ENCODE measurements around the gene ZMIZ1. TPM values are rescaled to one million over a fixed set of nuclear protein-coding genes. Genes with fewer than 3 reads are reported as not detected.
A peak's percentile ranks its signal among the peaks of the same experiment; 100 is the strongest.
"Not testable (repeated sequence)": the region's sequence is repeated elsewhere in the genome, so short reads cannot be mapped to it uniquely, and the experiment has no call there.

ZMIZ1 gene
- total RNA-seq, 1 donor from 2014 or later = 11.5 TPM

DNA sequence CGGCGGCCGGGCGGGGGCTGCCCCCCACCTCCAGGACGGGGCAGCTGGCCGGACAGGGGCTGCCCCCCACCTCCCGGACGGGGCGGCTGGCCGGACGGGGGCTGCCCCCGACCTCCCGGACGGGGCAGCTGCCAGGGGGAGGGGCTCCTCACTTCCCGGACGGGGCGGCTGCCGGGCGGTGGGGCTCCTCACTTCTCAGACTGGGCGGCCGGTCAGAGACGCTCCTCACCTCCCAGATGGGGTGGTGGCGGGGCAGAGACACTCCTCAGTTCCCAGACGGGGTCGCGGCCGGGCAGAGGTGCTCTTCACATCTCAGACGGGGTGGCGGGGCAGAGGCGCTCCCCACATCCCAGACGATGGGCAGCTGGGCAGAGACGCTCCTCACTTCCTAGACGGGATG is 210.3 kb downstream of the ZMIZ1 start:
- Histone ChIP-seq H3K4me1 (ENCODE audit: control insufficient read depth in 3 of 3, insufficient read depth in 3 of 3, low read length in 3 of 3) (peaks cover 18 to 42% (median 31%) of the 10 kb centered on the region in 3 donors), H3K36me3 (ENCODE audit: control insufficient read depth in 3 of 3, insufficient read depth in 3 of 3, low read length in 3 of 3) (peaks cover 15 to 23% (median 16%) of the 10 kb centered on the region in 3 donors)
- not testable (repeated sequence) for H3K9me3 ChIP-seq (ENCODE audit: control insufficient read depth in 3 of 3, low read length in 3 of 3); H3K27me3 ChIP-seq (ENCODE audit: control insufficient read depth in 3 of 3, insufficient read depth in 3 of 3, low read length in 3 of 3); H3K9ac ChIP-seq (ENCODE audit: low read depth in 1 of 3, low read length in 3 of 3); H3K27ac ChIP-seq (ENCODE audit: low read depth, low read length); H3K4me3 ChIP-seq (ENCODE audit: low read length in 3 of 3)

DNA sequence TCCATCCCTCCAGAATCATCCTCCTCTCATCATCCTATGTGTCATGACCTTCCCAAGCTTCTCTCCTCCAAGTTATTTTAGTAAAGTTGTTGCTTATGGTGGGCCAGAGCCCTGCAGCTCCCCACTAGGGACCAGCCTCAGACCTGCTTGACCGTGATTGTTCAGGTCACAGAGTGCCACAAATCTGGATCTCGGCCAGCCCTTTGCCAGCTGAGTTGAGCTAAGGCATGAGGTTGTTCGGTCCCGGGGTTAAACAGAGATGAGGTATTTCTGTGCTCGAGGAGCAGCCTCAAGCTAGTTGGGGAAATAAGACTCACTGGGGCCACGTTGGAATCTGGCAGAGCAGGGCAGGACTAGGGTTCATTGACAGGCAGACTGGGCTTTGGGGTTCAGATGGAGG is 212.2 kb downstream of the ZMIZ1 start:
- Histone ChIP-seq H3K9ac (ENCODE audit: low read depth in 1 of 3, low read length in 3 of 3) (peak overlapping the region in 1 of 3 donors; percentile 45), H3K27me3 (ENCODE audit: control insufficient read depth in 3 of 3, insufficient read depth in 3 of 3, low read length in 3 of 3) (no peaks in the 10 kb centered on the region), H3K9me3 (ENCODE audit: control insufficient read depth in 3 of 3, low read length in 3 of 3) (no peaks in the 10 kb centered on the region), H3K4me1 (ENCODE audit: control insufficient read depth in 3 of 3, insufficient read depth in 3 of 3, low read length in 3 of 3) (peaks cover 13 to 31% (median 21%) of the 10 kb centered on the region in 3 donors), H3K4me3 (ENCODE audit: low read length in 3 of 3) (no peak overlapping the region), H3K27ac (ENCODE audit: low read depth, low read length) (no peak overlapping the region), H3K36me3 (ENCODE audit: control insufficient read depth in 3 of 3, insufficient read depth in 3 of 3, low read length in 3 of 3) (peaks cover 16 to 28% (median 22%) of the 10 kb centered on the region in 3 donors)

DNA sequence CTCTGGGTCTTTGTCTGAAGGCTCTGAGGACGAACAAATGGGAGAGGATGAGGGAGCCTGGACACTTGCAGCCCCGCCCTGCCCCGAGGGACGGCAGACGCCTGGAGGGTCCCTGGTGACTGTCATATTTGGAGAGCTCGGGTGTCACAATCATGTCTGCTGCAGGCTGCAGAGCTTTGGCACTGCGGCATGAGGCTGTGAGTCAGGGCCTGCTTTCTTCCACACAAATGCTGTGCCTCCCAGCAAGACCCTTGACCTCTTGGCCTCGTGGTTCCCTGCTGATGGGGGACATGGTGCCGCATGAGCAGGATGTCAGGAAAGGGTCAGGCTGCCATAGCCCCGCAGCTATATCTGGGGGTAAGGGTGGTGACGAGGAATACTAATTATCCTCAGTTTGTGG is 213.6 kb downstream of the ZMIZ1 start:
- Histone ChIP-seq H3K4me3 (ENCODE audit: low read length in 3 of 3) (no peak overlapping the region), H3K27ac (ENCODE audit: low read depth, low read length) (no peak overlapping the region), H3K9me3 (ENCODE audit: control insufficient read depth in 3 of 3, low read length in 3 of 3) (no peaks in the 10 kb centered on the region), H3K9ac (ENCODE audit: low read depth in 1 of 3, low read length in 3 of 3) (no peak overlapping the region), H3K36me3 (ENCODE audit: control insufficient read depth in 3 of 3, insufficient read depth in 3 of 3, low read length in 3 of 3) (peaks cover 13 to 22% (median 16%) of the 10 kb centered on the region in 3 donors), H3K27me3 (ENCODE audit: control insufficient read depth in 3 of 3, insufficient read depth in 3 of 3, low read length in 3 of 3) (no peaks in the 10 kb centered on the region), H3K4me1 (ENCODE audit: control insufficient read depth in 3 of 3, insufficient read depth in 3 of 3, low read length in 3 of 3) (peaks cover 25 to 30% (median 26%) of the 10 kb centered on the region in 3 donors)

DNA sequence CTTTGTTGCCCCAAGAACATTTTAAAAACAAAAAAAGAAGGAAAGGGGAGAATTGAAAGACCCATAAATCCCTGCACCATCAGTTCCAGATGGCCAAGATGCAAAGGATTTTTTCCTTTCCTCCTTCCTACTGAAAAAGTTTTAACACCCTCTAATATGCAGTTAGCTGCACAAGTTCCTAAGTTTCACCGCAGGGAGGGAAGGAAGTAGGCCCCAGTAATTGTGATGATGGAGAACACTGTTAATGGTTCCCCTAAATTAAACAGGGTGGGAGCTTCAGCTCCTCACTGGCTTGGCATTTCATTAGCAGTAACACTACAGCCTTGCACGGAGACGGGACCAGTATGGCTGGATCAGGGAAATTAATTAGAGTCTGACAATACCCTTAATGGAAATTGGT is 214.8 kb downstream of the ZMIZ1 start:
- Histone ChIP-seq H3K4me1 (ENCODE audit: control insufficient read depth in 3 of 3, insufficient read depth in 3 of 3, low read length in 3 of 3) (peaks cover 23 to 25% (median 24%) of the 10 kb centered on the region in 3 donors), H3K36me3 (ENCODE audit: control insufficient read depth in 3 of 3, insufficient read depth in 3 of 3, low read length in 3 of 3) (peaks cover 11 to 16% (median 12%) of the 10 kb centered on the region in 3 donors), H3K27ac (ENCODE audit: low read depth, low read length) (no peak overlapping the region)

DNA sequence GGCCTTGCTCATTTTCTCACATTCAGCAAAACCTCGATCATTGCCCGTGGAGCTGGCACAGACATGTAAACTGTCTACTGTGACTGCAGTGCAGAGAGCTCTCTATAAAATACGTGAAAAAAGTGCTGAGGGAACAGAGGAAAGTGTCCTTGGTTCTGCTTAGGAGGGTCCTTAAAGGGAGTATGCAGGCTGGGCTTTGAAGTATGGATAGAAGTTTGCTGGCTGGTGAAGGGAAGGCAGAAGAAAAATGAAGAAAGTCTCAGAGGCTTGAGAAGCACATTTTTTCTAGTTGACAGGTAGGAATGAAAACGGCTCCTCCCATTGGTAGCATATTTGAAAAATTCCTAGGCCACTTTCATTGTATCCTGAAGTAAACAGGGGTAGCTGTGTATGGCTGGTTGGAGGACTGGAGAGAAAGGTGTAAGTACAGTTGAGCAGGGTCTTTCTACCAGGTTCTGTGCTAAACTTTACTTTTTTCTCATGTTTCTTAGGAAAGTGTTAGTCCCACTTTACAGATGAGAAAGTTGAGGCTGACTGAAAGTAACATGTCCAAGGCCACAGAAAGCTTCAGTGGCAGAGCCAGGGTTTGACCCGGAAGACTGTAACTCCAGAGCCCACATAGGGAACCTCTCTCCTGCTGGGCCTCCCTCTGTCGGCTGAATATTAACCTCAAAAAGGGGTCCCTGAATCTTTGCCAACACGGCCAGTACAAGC is 215.5 kb downstream of the ZMIZ1 start:
- no peaks in the 10 kb centered on the region for H3K27me3 ChIP-seq (ENCODE audit: control insufficient read depth in 3 of 3, insufficient read depth in 3 of 3, low read length in 3 of 3)
- H3K36me3 ChIP-seq (ENCODE audit: control insufficient read depth in 3 of 3, insufficient read depth in 3 of 3, low read length in 3 of 3) = peaks cover 15 to 18% (median 16%) of the 10 kb centered on the region in 3 donors
- H3K9me3 ChIP-seq (ENCODE audit: control insufficient read depth in 3 of 3, low read length in 3 of 3) = no peaks in the 10 kb centered on the region
- H3K27ac ChIP-seq (ENCODE audit: low read depth, low read length) = no peak overlapping the region
- H3K4me3 ChIP-seq (ENCODE audit: low read length in 3 of 3) = no peak overlapping the region
- H3K9ac ChIP-seq (ENCODE audit: low read depth in 1 of 3, low read length in 3 of 3) = no peak overlapping the region
- H3K4me1 ChIP-seq (ENCODE audit: control insufficient read depth in 3 of 3, insufficient read depth in 3 of 3, low read length in 3 of 3) = peaks cover 23 to 25% (median 24%) of the 10 kb centered on the region in 3 donors

More for the DNA sequence above, 214.8 kb downstream of the ZMIZ1 start:
- no peaks in the 10 kb centered on the region for H3K9me3 ChIP-seq (ENCODE audit: control insufficient read depth in 3 of 3, low read length in 3 of 3)
- H3K9ac ChIP-seq (ENCODE audit: low read depth in 1 of 3, low read length in 3 of 3) = no peak overlapping the region
- no peaks in the 10 kb centered on the region for H3K27me3 ChIP-seq (ENCODE audit: control insufficient read depth in 3 of 3, insufficient read depth in 3 of 3, low read length in 3 of 3)
- no peak overlapping the region for H3K4me3 ChIP-seq (ENCODE audit: low read length in 3 of 3)

DNA sequence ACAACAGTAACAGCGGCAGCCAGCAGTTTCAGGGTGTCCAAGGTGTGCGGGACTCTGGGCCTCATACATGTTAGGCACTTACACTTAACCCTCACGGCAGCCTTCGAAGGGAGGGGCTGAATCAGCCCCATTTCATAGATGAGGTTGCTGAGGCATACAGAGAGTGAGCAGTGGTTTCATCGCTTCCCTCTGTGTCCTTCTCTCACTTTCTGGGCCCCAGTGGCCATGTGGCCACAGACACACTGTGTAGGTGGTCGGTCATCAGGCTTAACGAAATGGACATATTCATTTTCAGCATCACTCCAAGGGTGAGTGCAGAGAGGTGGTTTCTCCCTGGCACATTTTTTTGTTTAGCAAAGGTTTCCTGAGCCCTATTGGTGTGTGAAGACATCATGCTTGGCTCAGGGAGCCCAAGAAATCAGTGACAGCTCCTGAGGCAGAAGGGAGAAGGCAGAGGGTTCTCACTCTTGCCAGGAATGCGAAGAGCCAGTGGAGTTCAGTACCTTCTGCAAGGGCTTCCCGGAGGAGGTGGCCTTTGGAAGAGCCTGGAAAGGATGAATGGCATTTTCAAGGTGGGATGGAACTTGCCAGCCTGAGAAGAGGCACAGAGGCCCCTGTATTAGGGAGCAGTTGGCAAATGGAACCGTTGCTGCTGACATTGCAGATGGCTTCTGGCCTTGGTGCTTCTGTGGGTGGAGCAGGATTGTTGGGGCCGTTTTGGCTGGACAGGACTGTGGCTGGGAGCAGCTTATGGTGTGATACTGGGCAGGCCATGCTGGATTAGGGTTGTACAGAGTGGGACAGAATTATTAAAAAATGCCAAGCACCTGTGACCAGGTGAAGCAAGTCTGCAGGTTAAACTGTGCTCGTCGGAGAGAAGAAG is 216.8 kb downstream of the ZMIZ1 start:
- peaks cover 27 to 28% (median 28%) of the 10 kb centered on the region in 3 donors for H3K36me3 ChIP-seq (ENCODE audit: control insufficient read depth in 3 of 3, insufficient read depth in 3 of 3, low read length in 3 of 3)
- peak overlapping the region in 1 of 3 donors; percentile 16 for H3K9ac ChIP-seq (ENCODE audit: low read depth in 1 of 3, low read length in 3 of 3)
- H3K27me3 ChIP-seq (ENCODE audit: control insufficient read depth in 3 of 3, insufficient read depth in 3 of 3, low read length in 3 of 3) = no peaks in the 10 kb centered on the region
- H3K27ac ChIP-seq (ENCODE audit: low read depth, low read length) = no peak overlapping the region
- H3K9me3 ChIP-seq (ENCODE audit: control insufficient read depth in 3 of 3, low read length in 3 of 3) = no peaks in the 10 kb centered on the region
- no peak overlapping the region for H3K4me3 ChIP-seq (ENCODE audit: low read length in 3 of 3)
- peaks cover 23 to 25% (median 24%) of the 10 kb centered on the region in 3 donors for H3K4me1 ChIP-seq (ENCODE audit: control insufficient read depth in 3 of 3, insufficient read depth in 3 of 3, low read length in 3 of 3)

DNA sequence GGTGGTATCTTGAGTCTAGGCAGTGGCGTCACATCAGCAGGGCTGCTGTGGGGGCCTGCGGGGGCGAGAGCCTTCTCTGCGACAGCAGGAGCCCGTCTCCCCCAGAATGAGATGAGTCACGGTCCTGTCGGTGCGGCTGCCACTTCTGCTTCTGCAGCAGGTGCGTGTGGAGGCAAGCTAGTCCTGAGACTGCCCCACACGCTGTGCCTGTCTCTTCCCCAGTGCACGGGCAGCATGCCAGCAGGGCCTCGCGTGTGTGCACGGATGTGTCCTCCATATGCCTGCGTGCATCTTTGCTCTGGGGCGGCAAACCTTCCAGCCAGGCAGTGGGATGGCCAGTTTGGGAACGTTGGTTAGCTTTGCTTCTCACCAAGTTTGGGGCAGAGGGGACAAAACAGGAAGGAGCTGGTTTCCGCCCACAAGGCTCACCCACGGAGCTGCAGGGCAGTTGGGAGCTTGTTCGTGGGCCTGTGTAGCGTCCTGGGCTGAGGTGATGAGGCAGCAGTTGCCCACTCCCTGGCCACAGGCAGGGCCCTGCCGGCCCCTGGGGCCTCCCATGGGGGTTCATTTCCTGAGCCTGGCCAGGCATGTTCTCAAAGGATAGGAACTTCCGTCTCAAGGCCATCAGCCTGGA is 217.7 kb downstream of the ZMIZ1 start:
- peak overlapping the region in 1 of 3 donors; percentile 2 for H3K4me3 ChIP-seq (ENCODE audit: low read length in 3 of 3)
- no peaks in the 10 kb centered on the region for H3K27me3 ChIP-seq (ENCODE audit: control insufficient read depth in 3 of 3, insufficient read depth in 3 of 3, low read length in 3 of 3)
- no peak overlapping the region for H3K9ac ChIP-seq (ENCODE audit: low read depth in 1 of 3, low read length in 3 of 3)
- peaks cover 26 to 36% (median 33%) of the 10 kb centered on the region in 3 donors for H3K36me3 ChIP-seq (ENCODE audit: control insufficient read depth in 3 of 3, insufficient read depth in 3 of 3, low read length in 3 of 3)
- peaks cover 23 to 25% (median 23%) of the 10 kb centered on the region in 3 donors for H3K4me1 ChIP-seq (ENCODE audit: control insufficient read depth in 3 of 3, insufficient read depth in 3 of 3, low read length in 3 of 3)
- H3K9me3 ChIP-seq (ENCODE audit: control insufficient read depth in 3 of 3, low read length in 3 of 3) = no peaks in the 10 kb centered on the region
- H3K27ac ChIP-seq (ENCODE audit: low read depth, low read length) = no peak overlapping the region

DNA sequence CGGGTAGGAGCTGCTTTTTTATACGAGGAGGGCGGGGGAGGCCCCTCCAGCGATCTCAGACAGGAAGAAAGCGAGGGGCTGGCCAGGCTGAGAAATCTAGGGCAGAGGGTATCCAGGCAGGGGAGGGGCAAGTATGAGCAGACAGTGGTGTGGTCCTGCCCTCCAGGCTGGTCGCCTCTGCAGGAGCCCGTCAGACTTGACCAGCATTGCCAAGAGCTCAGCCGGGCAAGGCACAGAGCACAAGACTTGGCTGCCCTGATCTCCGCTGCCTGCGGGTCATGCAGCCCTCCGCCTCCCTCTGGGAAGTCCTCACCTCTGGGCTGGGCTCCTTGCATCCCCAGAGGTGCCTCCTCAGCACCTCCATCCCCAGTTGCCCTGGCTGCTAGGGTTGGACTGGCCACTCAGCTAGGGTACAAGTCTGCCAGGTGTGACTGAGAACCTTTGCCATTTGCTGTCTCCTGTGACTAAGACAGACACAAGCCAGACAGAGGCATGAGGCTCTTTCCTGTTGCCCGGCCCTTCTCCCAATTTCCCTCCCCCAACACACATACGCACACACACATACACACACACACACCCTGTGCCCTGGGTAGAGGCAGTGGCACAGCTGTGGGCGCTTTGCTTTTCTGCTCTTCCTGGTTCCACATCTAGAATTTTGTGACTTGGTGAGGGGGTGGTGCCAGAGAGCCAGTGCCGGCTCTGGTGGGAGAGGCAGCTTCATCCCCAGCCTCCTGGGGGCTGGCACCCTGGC is 219.4 kb downstream of the ZMIZ1 start:
- no peak overlapping the region for H3K4me3 ChIP-seq (ENCODE audit: low read length in 3 of 3)
- no peaks in the 10 kb centered on the region for H3K9me3 ChIP-seq (ENCODE audit: control insufficient read depth in 3 of 3, low read length in 3 of 3)
- no peak overlapping the region for H3K27ac ChIP-seq (ENCODE audit: low read depth, low read length)
- no peak overlapping the region for H3K9ac ChIP-seq (ENCODE audit: low read depth in 1 of 3, low read length in 3 of 3)
- H3K36me3 ChIP-seq (ENCODE audit: control insufficient read depth in 3 of 3, insufficient read depth in 3 of 3, low read length in 3 of 3) = peaks cover 31 to 44% (median 39%) of the 10 kb centered on the region in 3 donors
- peaks cover 21 to 25% (median 23%) of the 10 kb centered on the region in 3 donors for H3K4me1 ChIP-seq (ENCODE audit: control insufficient read depth in 3 of 3, insufficient read depth in 3 of 3, low read length in 3 of 3)
- no peaks in the 10 kb centered on the region for H3K27me3 ChIP-seq (ENCODE audit: control insufficient read depth in 3 of 3, insufficient read depth in 3 of 3, low read length in 3 of 3)

DNA sequence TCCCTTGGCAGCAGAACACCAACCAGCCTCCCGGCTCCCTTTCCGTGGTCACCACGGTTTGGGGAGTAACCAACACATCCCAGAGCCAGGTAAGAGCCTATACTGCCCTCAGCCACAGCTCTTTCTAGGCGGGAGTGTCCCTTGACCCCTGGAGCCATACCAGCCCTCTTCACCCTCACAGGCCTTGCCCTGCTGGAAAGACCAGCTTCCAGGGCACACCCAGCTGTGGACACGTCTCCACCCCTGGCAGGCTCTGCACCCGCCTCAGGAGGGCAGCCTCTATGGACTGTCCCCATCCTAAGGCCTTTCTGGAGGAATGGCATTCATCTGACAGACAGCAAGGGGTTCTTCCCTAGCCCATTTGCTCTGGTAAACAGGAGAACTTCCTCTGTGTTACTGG is 221.0 kb downstream of the ZMIZ1 start:
- H3K9me3 ChIP-seq (ENCODE audit: control insufficient read depth in 3 of 3, low read length in 3 of 3) = no peaks in the 10 kb centered on the region
- H3K4me1 ChIP-seq (ENCODE audit: control insufficient read depth in 3 of 3, insufficient read depth in 3 of 3, low read length in 3 of 3) = peaks cover 21 to 25% (median 23%) of the 10 kb centered on the region in 3 donors
- H3K36me3 ChIP-seq (ENCODE audit: control insufficient read depth in 3 of 3, insufficient read depth in 3 of 3, low read length in 3 of 3) = peaks cover 43 to 56% (median 52%) of the 10 kb centered on the region in 3 donors
- H3K27me3 ChIP-seq (ENCODE audit: control insufficient read depth in 3 of 3, insufficient read depth in 3 of 3, low read length in 3 of 3) = no peaks in the 10 kb centered on the region
- H3K4me3 ChIP-seq (ENCODE audit: low read length in 3 of 3) = no peak overlapping the region
- H3K27ac ChIP-seq (ENCODE audit: low read depth, low read length) = no peak overlapping the region
- H3K9ac ChIP-seq (ENCODE audit: low read depth in 1 of 3, low read length in 3 of 3) = no peak overlapping the region

All from skeletal muscle tissue (tissue), 4 donors.